ENCODE results near the gene FRRS1. TPM values are rescaled to one million over a fixed set of nuclear protein-coding genes. Genes with fewer than 3 reads are reported as not detected.

The FRRS1 gene
- polyA plus RNA-seq, 3 donors = 0.61 to 2.1 (median 2.1) TPM

DNA sequence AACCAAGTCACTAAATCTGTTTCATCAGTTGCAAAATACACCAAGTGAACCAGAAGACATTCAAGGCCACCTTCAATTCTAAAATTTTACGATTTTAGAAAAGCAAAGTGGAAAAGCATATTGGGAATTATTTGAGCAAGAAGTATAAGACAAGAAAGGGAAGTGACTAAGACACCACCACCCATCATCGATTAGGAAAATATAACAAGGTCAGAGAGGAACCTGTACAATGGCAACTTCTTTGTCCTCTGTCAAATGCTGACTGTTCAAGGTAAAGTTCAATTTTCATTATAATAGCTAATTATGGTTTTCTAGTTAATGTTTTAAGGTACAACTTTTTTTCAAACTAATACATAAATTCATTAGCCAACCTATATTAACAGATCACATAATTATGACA, 10.8 kb downstream of the FRRS1 start:
- Mint-ChIP-seq H3K27me3 (ENCODE audit: low read depth in 3 of 3) (peaks cover 0 to 1% (median 0%) of the 10 kb centered on the region in 3 donors), H3K36me3 (peaks cover 0 to under 1% of the 10 kb centered on the region in 2 donors), H3K4me3 (no peak overlapping the region), H3K4me1 (peaks cover 32% of the 10 kb centered on the region), H3K9me3 (peaks cover 0 to 6% (median 0%) of the 10 kb centered on the region in 7 donors), H3K27ac (no peak overlapping the region)
- H3K79me2 ChIP-seq (ENCODE audit: insufficient read depth, low read length) = peaks cover 3% of the 10 kb centered on the region
- H3K36me3 ChIP-seq (replicated peaks in 1 of 2; ENCODE audit: control insufficient read depth in 1 of 2, insufficient read depth in 2 of 2, low read length in 2 of 2) = no peaks in the 10 kb centered on the region
- intact Hi-C loops (cut with micrococcal nuclease) = no loop called here
- peaks cover 25 to 30% of the 10 kb centered on the region in 2 donors for H3K4me1 ChIP-seq (ENCODE audit: control insufficient read depth in 1 of 2, insufficient read depth in 2 of 2, low read length in 2 of 2)
- H3K27me3 ChIP-seq (ENCODE audit: control insufficient read depth in 2 of 2, insufficient read depth in 2 of 2, low read length in 2 of 2) = no peaks in the 10 kb centered on the region
- no peaks in the 10 kb centered on the region for H4K20me1 ChIP-seq (ENCODE audit: insufficient read depth, low read length)
- no peak overlapping the region for H3K4me3 ChIP-seq (replicated peaks in 1 of 3; ENCODE audit: low read depth in 2 of 3, low read length in 3 of 3)
- H3K4me2 ChIP-seq (replicated peaks; ENCODE audit: extremely low read depth, low read length, poor library complexity, severe bottlenecking) = no peak overlapping the region
- no CpG with 5 or more reads among the region's 2 CpGs for WGBS (ENCODE audit: insufficient coverage)
- no peaks in the 10 kb centered on the region for H3K9me3 ChIP-seq (replicated peaks in 1 of 2; ENCODE audit: control insufficient read depth in 1 of 2, insufficient read depth in 1 of 2, low read length in 2 of 2)
- TF ChIP-seq, protein P1, sequence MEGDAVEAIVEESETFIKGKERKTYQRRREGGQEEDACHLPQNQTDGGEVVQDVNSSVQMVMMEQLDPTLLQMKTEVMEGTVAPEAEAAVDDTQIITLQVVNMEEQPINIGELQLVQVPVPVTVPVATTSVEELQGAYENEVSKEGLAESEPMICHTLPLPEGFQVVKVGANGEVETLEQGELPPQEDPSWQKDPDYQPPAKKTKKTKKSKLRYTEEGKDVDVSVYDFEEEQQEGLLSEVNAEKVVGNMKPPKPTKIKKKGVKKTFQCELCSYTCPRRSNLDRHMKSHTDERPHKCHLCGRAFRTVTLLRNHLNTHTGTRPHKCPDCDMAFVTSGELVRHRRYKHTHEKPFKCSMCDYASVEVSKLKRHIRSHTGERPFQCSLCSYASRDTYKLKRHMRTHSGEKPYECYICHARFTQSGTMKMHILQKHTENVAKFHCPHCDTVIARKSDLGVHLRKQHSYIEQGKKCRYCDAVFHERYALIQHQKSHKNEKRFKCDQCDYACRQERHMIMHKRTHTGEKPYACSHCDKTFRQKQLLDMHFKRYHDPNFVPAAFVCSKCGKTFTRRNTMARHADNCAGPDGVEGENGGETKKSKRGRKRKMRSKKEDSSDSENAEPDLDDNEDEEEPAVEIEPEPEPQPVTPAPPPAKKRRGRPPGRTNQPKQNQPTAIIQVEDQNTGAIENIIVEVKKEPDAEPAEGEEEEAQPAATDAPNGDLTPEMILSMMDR (IDR thresholded peaks at IDR 0.05) = no peak
- no peak for DNase-seq
- H2AFZ ChIP-seq (ENCODE audit: insufficient read depth, low read depth, low read length, poor library complexity, severe bottlenecking) = no peak overlapping the region
- H3K9ac ChIP-seq (ENCODE audit: insufficient read depth, low read length, poor library complexity, severe bottlenecking) = no peak overlapping the region
- H3K27ac ChIP-seq (ENCODE audit: low read depth in 1 of 2, low read length in 2 of 2) = no peak overlapping the region

DNA sequence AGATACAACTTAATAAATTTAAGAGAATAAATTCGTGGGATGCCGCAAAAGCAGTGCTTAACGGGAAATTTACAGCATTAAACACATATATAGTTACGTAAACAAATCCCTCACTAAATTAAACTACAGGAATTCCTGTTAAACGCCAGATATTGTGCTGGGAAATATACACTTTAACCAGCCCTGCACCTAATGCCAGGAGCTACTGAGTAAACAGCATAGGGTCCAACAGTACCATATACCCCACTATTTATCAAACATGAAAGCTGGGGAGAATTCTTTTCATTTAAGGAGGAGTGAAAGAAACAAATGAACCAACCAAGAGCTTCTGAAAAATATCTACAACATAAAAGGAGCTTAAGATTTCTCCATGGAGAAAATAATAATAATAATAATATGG, 11.7 kb downstream of the FRRS1 start:
- H2AFZ ChIP-seq (ENCODE audit: insufficient read depth, low read depth, low read length, poor library complexity, severe bottlenecking) = no peak overlapping the region
- no peak overlapping the region for H3K4me3 ChIP-seq (replicated peaks in 1 of 3; ENCODE audit: low read depth in 2 of 3, low read length in 3 of 3)
- H3K79me2 ChIP-seq (ENCODE audit: insufficient read depth, low read length) = peaks cover 3% of the 10 kb centered on the region
- peaks cover 20% of the 10 kb centered on the region in 2 donors for H3K4me1 ChIP-seq (ENCODE audit: control insufficient read depth in 1 of 2, insufficient read depth in 2 of 2, low read length in 2 of 2)
- H3K27me3 ChIP-seq (ENCODE audit: control insufficient read depth in 2 of 2, insufficient read depth in 2 of 2, low read length in 2 of 2) = no peaks in the 10 kb centered on the region
- intact Hi-C loops (cut with micrococcal nuclease) = no loop called here
- Mint-ChIP-seq H3K27me3 (ENCODE audit: low read depth in 3 of 3) (peaks cover 0 to 1% (median 0%) of the 10 kb centered on the region in 3 donors), H3K4me1 (peaks cover 23% of the 10 kb centered on the region), H3K9me3 (peaks cover 0 to 6% (median 0%) of the 10 kb centered on the region in 7 donors), H3K4me3 (no peak overlapping the region), H3K36me3 (no peaks in the 10 kb centered on the region), H3K27ac (no peak overlapping the region)
- 93% methylated on average over 2 of the region's 5 CpGs for WGBS (ENCODE audit: insufficient coverage)
- no peaks in the 10 kb centered on the region for H3K36me3 ChIP-seq (replicated peaks in 1 of 2; ENCODE audit: control insufficient read depth in 1 of 2, insufficient read depth in 2 of 2, low read length in 2 of 2)
- H3K9me3 ChIP-seq (replicated peaks in 1 of 2; ENCODE audit: control insufficient read depth in 1 of 2, insufficient read depth in 1 of 2, low read length in 2 of 2) = no peaks in the 10 kb centered on the region
- no peak for DNase-seq
- no peak overlapping the region for H3K4me2 ChIP-seq (replicated peaks; ENCODE audit: extremely low read depth, low read length, poor library complexity, severe bottlenecking)
- H3K27ac ChIP-seq (ENCODE audit: low read depth in 1 of 2, low read length in 2 of 2) = no peak overlapping the region
- H3K9ac ChIP-seq (ENCODE audit: insufficient read depth, low read length, poor library complexity, severe bottlenecking) = no peak overlapping the region
- H4K20me1 ChIP-seq (ENCODE audit: insufficient read depth, low read length) = no peaks in the 10 kb centered on the region
- TF ChIP-seq, protein P1 (IDR thresholded peaks at IDR 0.05) = no peak
